Esophagus squamous epithelium (tissue), 4 donors: ENCODE measurements around the gene KLRD1.

Experiments
- CTCF ChIP-seq, 6 experiments: fragments of 450-650 bp in 4 of 6; fragments of 200-600 bp in 2 of 6; sonication (generic) in 2 of 6; IDR thresholded peaks; one replicate each; pipeline ENCODE4 v1.5.1; 2016 to 2019; ENCODE audit warnings: antibody characterized with exemption in 6 of 6, mild to moderate bottlenecking in 4 of 6, moderate library complexity in 4 of 6
- POLR2A ChIP-seq, 4 donors: fragments of 450-650 bp; IDR thresholded peaks; one replicate each; pipeline ENCODE4 v1.6.1; 2017; ENCODE audit warnings: antibody characterized with exemption in 4 of 4, mild to moderate bottlenecking in 4 of 4, moderate library complexity in 3 of 4

GRCh38 chr12:10301103-10301502 is 6.6 kb upstream of the KLRD1 start:
- TF ChIP-seq CTCF (IDR thresholded peaks at IDR 0.05) (no peak), POLR2A (IDR thresholded peaks at IDR 0.05) (no peak)
